Fibroblast of mammary gland (primary cell): Measurements from ENCODE around the gene PCDHA5.
"Not testable (repeated sequence)": the region's sequence is repeated elsewhere in the genome, so short reads cannot be mapped to it uniquely, and the experiment has no call there.

Source experiments
- DNase-seq: peaks from one replicate; pipeline ENCODE4 v3.0.0-alpha.2; 2010; ENCODE audit warnings: low read depth
- H3K4me3 ChIP-seq: 2 replicates; pipeline ENCODE4 v1.5.1; 2011; ENCODE audit warnings: low read depth, mild to moderate bottlenecking, low read length, moderate library complexity; ENCODE audit not compliant: control insufficient read depth
- CTCF ChIP-seq: conservative IDR thresholded peaks from 2 replicates; pipeline ENCODE4 v1.5.1; 2011; ENCODE audit warnings: low read depth, low read length, inconsistent platforms; ENCODE audit not compliant: control insufficient read depth, insufficient read depth

PCDHA5 gene

GRCh38 chr5:140842798-140843733 lies 21.7 kb downstream of the PCDHA5 start:
- no peak for TF ChIP-seq CTCF
- DNase-seq = no peak
- no peak overlapping the region for H3K4me3 ChIP-seq

- not testable (repeated sequence) for DNase-seq, H3K4me3 ChIP-seq
Measured at GRCh38 chr5:140848139-140849102, 27.0 kb downstream of the PCDHA5 start, which contains the start of gene PCDHA9. PCDHA9 (plus strand) TSS chr5:140848382; CDS start chr5:140848496, 114 bp downstream.

GRCh38 chr5:140849831-140850634 lies 28.6 kb downstream of the PCDHA5 start:
- DNase-seq, H3K4me3 ChIP-seq: not testable (repeated sequence)

GRCh38 chr5:140855772-140856674 lies 34.6 kb downstream of the PCDHA5 start, which contains the start of gene PCDHA10:
PCDHA10 (plus strand) TSS chr5:140855897; CDS start chr5:140856049, 152 bp downstream.
- DNase-seq = peak; percentile 20
- TF ChIP-seq CTCF = peak; percentile 8
- H3K4me3 ChIP-seq = no peak within 1 kb of the TSS

- DNase-seq = no peak
- TF ChIP-seq CTCF = no peak
- no peak overlapping the region for H3K4me3 ChIP-seq
Measured at GRCh38 chr5:140857177-140857986, 36.0 kb downstream of the PCDHA5 start.

GRCh38 chr5:140857987-140858240 lies 36.5 kb downstream of the PCDHA5 start:
- DNase-seq = no peak
- TF ChIP-seq CTCF = no peak
- no peak overlapping the region for H3K4me3 ChIP-seq
